ENCODE data around the gene GOLGA6L26.
"Not testable (repeated sequence)": the region's sequence is repeated elsewhere in the genome, so short reads cannot be mapped to it uniquely, and the experiment has no call there.

GRCh38 chr15:23304805-23305204 lies 29.2 kb downstream of the GOLGA6L26 start:
- not testable (repeated sequence) for TF ChIP-seq EP300, POLR2A, CTCF, POLR2AphosphoS5 (IDR thresholded peaks at IDR 0.05)

All from stomach (tissue), 4 donors.